ENCODE results near the gene NAXD. TPM values are rescaled to one million over a fixed set of nuclear protein-coding genes. Genes with fewer than 3 reads are reported as not detected.

Gene NAXD
- total RNA-seq, 1 experiment from 2014 or later: 32.1 TPM

GRCh38 chr13:110589793-110590390 lies 25.5 kb upstream of the NAXD start:
- Histone ChIP-seq H3K4me3 (replicated peaks in 1 of 2; ENCODE audit: low read depth in 1 of 2, low read length in 2 of 2) (no peak overlapping the region), H3K9me3 (ENCODE audit: control insufficient read depth in 1 of 2, insufficient read depth in 1 of 2, low read depth in 1 of 2, low read length in 2 of 2) (no peaks in the 10 kb centered on the region), H3K9ac (ENCODE audit: low read length) (no peak overlapping the region), H3K9me2 (ENCODE audit: insufficient read depth) (no peaks in the 10 kb centered on the region), H3K4me2 (ENCODE audit: low read length) (no peak overlapping the region), H2AFZ (ENCODE audit: low read depth, low read length, poor library complexity, severe bottlenecking) (no peak overlapping the region), H4K20me1 (ENCODE audit: insufficient read depth) (no peaks in the 10 kb centered on the region), H3K36me3 (ENCODE audit: control insufficient read depth in 1 of 2, insufficient read depth in 2 of 2, low read length in 2 of 2) (no peaks in the 10 kb centered on the region), H3K27me3 (ENCODE audit: insufficient read depth, low read length) (no peaks in the 10 kb centered on the region), H3K4me1 (ENCODE audit: control insufficient read depth in 1 of 2, insufficient read depth in 2 of 2, low read length in 2 of 2) (peaks cover 2 to 5% of the 10 kb centered on the region in 2 experiments; a peak in 2 of 4 replicates), H3K79me2 (ENCODE audit: insufficient read depth, low read length) (no peaks in the 10 kb centered on the region), H3K27ac (ENCODE audit: low read depth, low read length) (no peak overlapping the region)
- BruUV-seq (replicated peaks): no TSS peak
- ChIA-PET POLR2A (no interaction called here), RAD21 (ENCODE audit: low non-redundant PET in 1 of 2, low total read pairs in 2 of 2, uncharacterized antibody in 2 of 2, unreplicated experiment in 2 of 2) (no interaction called here), CTCF (no interaction called here)
- no peak for TF ChIP-seq POLR2AphosphoS5 (IDR thresholded peaks at IDR 0.05; ENCODE audit: low read depth, low read length)
- TF ChIP-seq, protein P1, sequence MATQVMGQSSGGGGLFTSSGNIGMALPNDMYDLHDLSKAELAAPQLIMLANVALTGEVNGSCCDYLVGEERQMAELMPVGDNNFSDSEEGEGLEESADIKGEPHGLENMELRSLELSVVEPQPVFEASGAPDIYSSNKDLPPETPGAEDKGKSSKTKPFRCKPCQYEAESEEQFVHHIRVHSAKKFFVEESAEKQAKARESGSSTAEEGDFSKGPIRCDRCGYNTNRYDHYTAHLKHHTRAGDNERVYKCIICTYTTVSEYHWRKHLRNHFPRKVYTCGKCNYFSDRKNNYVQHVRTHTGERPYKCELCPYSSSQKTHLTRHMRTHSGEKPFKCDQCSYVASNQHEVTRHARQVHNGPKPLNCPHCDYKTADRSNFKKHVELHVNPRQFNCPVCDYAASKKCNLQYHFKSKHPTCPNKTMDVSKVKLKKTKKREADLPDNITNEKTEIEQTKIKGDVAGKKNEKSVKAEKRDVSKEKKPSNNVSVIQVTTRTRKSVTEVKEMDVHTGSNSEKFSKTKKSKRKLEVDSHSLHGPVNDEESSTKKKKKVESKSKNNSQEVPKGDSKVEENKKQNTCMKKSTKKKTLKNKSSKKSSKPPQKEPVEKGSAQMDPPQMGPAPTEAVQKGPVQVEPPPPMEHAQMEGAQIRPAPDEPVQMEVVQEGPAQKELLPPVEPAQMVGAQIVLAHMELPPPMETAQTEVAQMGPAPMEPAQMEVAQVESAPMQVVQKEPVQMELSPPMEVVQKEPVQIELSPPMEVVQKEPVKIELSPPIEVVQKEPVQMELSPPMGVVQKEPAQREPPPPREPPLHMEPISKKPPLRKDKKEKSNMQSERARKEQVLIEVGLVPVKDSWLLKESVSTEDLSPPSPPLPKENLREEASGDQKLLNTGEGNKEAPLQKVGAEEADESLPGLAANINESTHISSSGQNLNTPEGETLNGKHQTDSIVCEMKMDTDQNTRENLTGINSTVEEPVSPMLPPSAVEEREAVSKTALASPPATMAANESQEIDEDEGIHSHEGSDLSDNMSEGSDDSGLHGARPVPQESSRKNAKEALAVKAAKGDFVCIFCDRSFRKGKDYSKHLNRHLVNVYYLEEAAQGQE (IDR thresholded peaks at IDR 0.05; ENCODE audit: low read depth): no peak
- no peak for TF ChIP-seq FOSL1 (IDR thresholded peaks at IDR 0.05; ENCODE audit: low read depth)
- TF ChIP-seq MAX (IDR thresholded peaks at IDR 0.05): no peak
- TF ChIP-seq SP1 (IDR thresholded peaks at IDR 0.05; ENCODE audit: low read depth): no peak
- TF ChIP-seq, protein P2, sequence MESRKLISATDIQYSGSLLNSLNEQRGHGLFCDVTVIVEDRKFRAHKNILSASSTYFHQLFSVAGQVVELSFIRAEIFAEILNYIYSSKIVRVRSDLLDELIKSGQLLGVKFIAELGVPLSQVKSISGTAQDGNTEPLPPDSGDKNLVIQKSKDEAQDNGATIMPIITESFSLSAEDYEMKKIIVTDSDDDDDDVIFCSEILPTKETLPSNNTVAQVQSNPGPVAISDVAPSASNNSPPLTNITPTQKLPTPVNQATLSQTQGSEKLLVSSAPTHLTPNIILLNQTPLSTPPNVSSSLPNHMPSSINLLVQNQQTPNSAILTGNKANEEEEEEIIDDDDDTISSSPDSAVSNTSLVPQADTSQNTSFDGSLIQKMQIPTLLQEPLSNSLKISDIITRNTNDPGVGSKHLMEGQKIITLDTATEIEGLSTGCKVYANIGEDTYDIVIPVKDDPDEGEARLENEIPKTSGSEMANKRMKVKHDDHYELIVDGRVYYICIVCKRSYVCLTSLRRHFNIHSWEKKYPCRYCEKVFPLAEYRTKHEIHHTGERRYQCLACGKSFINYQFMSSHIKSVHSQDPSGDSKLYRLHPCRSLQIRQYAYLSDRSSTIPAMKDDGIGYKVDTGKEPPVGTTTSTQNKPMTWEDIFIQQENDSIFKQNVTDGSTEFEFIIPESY (IDR thresholded peaks at IDR 0.05; ENCODE audit: extremely low read depth, insufficient replicate concordance, low read length): no peak
- TF ChIP-seq RAD21 (IDR thresholded peaks at IDR 0.05; ENCODE audit: low read depth): no peak
- no peak for TF ChIP-seq ELF1 (IDR thresholded peaks at IDR 0.05; ENCODE audit: borderline replicate concordance, low read depth)
- no peak for TF ChIP-seq JUND (IDR thresholded peaks at IDR 0.05)
- TF ChIP-seq ZFX (IDR thresholded peaks at IDR 0.05): no peak
- TF ChIP-seq SRF (IDR thresholded peaks at IDR 0.05; ENCODE audit: low read depth): no peak
- TF ChIP-seq CBX3 (IDR thresholded peaks at IDR 0.05; ENCODE audit: low read depth): no peak
- no peak for TF ChIP-seq CEBPB (IDR thresholded peaks at IDR 0.05; ENCODE audit: low read depth)
- TF ChIP-seq TCF7L2 (IDR thresholded peaks at IDR 0.05; ENCODE audit: borderline replicate concordance, extremely low read depth, insufficient read depth, insufficient read length): no peak
- TF ChIP-seq EGR1 (IDR thresholded peaks at IDR 0.05; ENCODE audit: low read depth): no peak
- no peak for TF ChIP-seq YY1 (IDR thresholded peaks at IDR 0.05; ENCODE audit: extremely low read depth, insufficient replicate concordance, low read depth, low read length)
- no peak for TF ChIP-seq EZH2phosphoT487 (IDR thresholded peaks at IDR 0.05; ENCODE audit: borderline replicate concordance)
- TF ChIP-seq SIN3A (IDR thresholded peaks at IDR 0.05; ENCODE audit: low read depth): no peak
- no peak for TF ChIP-seq EZH2 (IDR thresholded peaks at IDR 0.05)
- no peak for DNase-seq (ENCODE audit: low read depth, low spot score)
- no peak for ATAC-seq
- intact Hi-C loops (cut with micrococcal nuclease): loop anchor here (10.0 kb wide), 2 partner anchors 135 to 465 kb away; no protein-coding TSS in a partner anchor

Data from HCT116 (cell line).